ENCODE measurements around the gene OTOP1. TPM values are rescaled to one million over a fixed set of nuclear protein-coding genes. Genes with fewer than 3 reads are reported as not detected.

Gene OTOP1
- total and polyA plus RNA-seq, 10 of the 15 experiments (the other 5 are each of a cell fraction or from before 2014, with no cell fraction given) = not detected

- no peak for TF ChIP-seq POU2F2 (IDR thresholded peaks at IDR 0.05; ENCODE audit: borderline replicate concordance, low read depth, low read length)
- TF ChIP-seq CREM (IDR thresholded peaks at IDR 0.05; ENCODE audit: low read depth) = no peak
These were observed 669 bp downstream of the OTOP1 start (continued) for GRCh38 chr4:4225915-4226605.

- intact Hi-C loops (cut with micrococcal nuclease; ENCODE audit: unreplicated experiment) (no loop called here), in situ Hi-C loops (cut with MboI) (no loop called here)
- BruUV-seq (replicated peaks) = no TSS peak
- ATAC-seq (no peak), FAIRE-seq (no peak), DNase-seq (ENCODE audit: low read depth, low spot score) (no peak)
- RAD21 ChIA-PET (ENCODE audit: unreplicated experiment) = no interaction called here
- Histone ChIP-seq H3K9me3 (replicated peaks; ENCODE audit: control insufficient read depth, insufficient read depth, low read length) (no peaks in the 10 kb centered on the region), H4K20me1 (ENCODE audit: control insufficient read depth, insufficient read depth) (no peaks in the 10 kb centered on the region), H3K4me2 (ENCODE audit: control insufficient read depth, insufficient read depth) (no peak overlapping the region), H3K79me2 (ENCODE audit: control insufficient read depth, insufficient read depth, low read length) (no peaks in the 10 kb centered on the region), H3K4me3 (no peak overlapping the region), H3K36me3 (ENCODE audit: control insufficient read depth in 2 of 2, insufficient read depth in 2 of 2, low read length in 1 of 2) (no peaks in the 10 kb centered on the region), H2AFZ (ENCODE audit: control insufficient read depth, low read depth, low read length) (no peak overlapping the region), H3K4me1 (ENCODE audit: control insufficient read depth, insufficient read depth, low read length) (no peaks in the 10 kb centered on the region), H3K27ac (ENCODE audit: control insufficient read depth, insufficient read depth) (no peak overlapping the region), H3K9ac (ENCODE audit: control insufficient read depth, insufficient read depth, low read length) (no peak overlapping the region), H3K27me3 (replicated peaks in 1 of 2; ENCODE audit: control insufficient read depth in 2 of 2, insufficient read depth in 2 of 2, low read length in 1 of 2) (no peaks in the 10 kb centered on the region)
- WGBS (ENCODE audit: insufficient coverage, insufficient replicate concordance, low lambda C conversion rate, missing lambda C conversion rate) = 55% methylated on average over 5 of the region's 5 CpGs
- TF ChIP-seq SUPT20H (IDR thresholded peaks at IDR 0.05; ENCODE audit: borderline replicate concordance, control insufficient read depth, low read depth, low read length) (no peak), ASH2L (IDR thresholded peaks at IDR 0.05; ENCODE audit: borderline replicate concordance, low read depth) (no peak), TCF7 (IDR thresholded peaks at IDR 0.05; ENCODE audit: borderline replicate concordance) (no peak), IRF3 (IDR thresholded peaks at IDR 0.05) (no peak), NR2C1 (IDR thresholded peaks at IDR 0.05) (no peak), TARDBP (IDR thresholded peaks at IDR 0.05; ENCODE audit: borderline replicate concordance) (no peak), ATF7 (IDR thresholded peaks at IDR 0.05; ENCODE audit: low read depth) (no peak), PKNOX1 (IDR thresholded peaks at IDR 0.05) (no peak), E4F1 (IDR thresholded peaks at IDR 0.05; ENCODE audit: borderline replicate concordance, partially characterized antibody) (no peak), ZBTB4 (CRISPR knock-in tag; IDR thresholded peaks at IDR 0.05) (no peak), HDAC6 (IDR thresholded peaks at IDR 0.05; ENCODE audit: unreplicated experiment) (no peak)
- POLR2A ChIA-PET = no interaction called here
- CTCF ChIA-PET = no interaction called here
- SMC1A ChIA-PET (ENCODE audit: uncharacterized antibody, unreplicated experiment) = no interaction called here
These were observed 9.6 kb downstream of the OTOP1 start for GRCh38 chr4:4217113-4217512.
